T follicular helper cell (primary cell): ENCODE data around the gene EPN2.

Experiments
- DNase-seq: peaks from one replicate; pipeline ENCODE4 v3.0.0-alpha.2; 2020; ENCODE audit warnings: low read depth

Gene EPN2

GRCh38 chr17:19365833-19366636 is 128.9 kb downstream of the EPN2 start:
- DNase-seq: no peak

- no peak for DNase-seq
These were observed 129.4 kb downstream of the EPN2 start for GRCh38 chr17:19366637-19366972.

GRCh38 chr17:19368229-19368628 is 131.1 kb downstream of the EPN2 start:
- no peak for DNase-seq

GRCh38 chr17:19369107-19369778 is 132.1 kb downstream of the EPN2 start:
- no peak for DNase-seq

- no peak for DNase-seq
These were observed 132.8 kb downstream of the EPN2 start for GRCh38 chr17:19369846-19370492.

- DNase-seq: no peak
These were observed 133.4 kb downstream of the EPN2 start for GRCh38 chr17:19370493-19370960.

- no peak for DNase-seq
These were observed 134.3 kb downstream of the EPN2 start for GRCh38 chr17:19371259-19372010.

- DNase-seq: no peak
These were observed 134.8 kb downstream of the EPN2 start for GRCh38 chr17:19372011-19372370.

GRCh38 chr17:19372439-19372838 is 135.3 kb downstream of the EPN2 start:
- DNase-seq: no peak

- no peak for DNase-seq
These were observed 135.8 kb downstream of the EPN2 start for GRCh38 chr17:19372866-19373504.

- no peak for DNase-seq
These were observed 137.0 kb downstream of the EPN2 start for GRCh38 chr17:19374136-19374535.

- DNase-seq: no peak
These were observed 138.6 kb downstream of the EPN2 start for GRCh38 chr17:19375732-19376131.

- DNase-seq: no peak
These were observed 139.6 kb downstream of the EPN2 start for GRCh38 chr17:19376811-19377210.

- DNase-seq: peak; percentile 83
These were observed 140.6 kb downstream of the EPN2 start for GRCh38 chr17:19377602-19378415.

- DNase-seq: no peak
These were observed 141.5 kb downstream of the EPN2 start, which contains the start of gene MAPK7 for GRCh38 chr17:19378416-19379360. Gene MAPK7 (plus strand): TSS chr17:19378498. CDS start chr17:19378901, 403 bp downstream.

GRCh38 chr17:19379361-19380065 is 142.3 kb downstream of the EPN2 start:
- DNase-seq: no peak

- no peak for DNase-seq
These were observed 143.5 kb downstream of the EPN2 start for GRCh38 chr17:19380481-19381301.

- no peak for DNase-seq
These were observed 144.2 kb downstream of the EPN2 start for GRCh38 chr17:19381361-19381740.
